HCT116 (cell line): ENCODE data around the gene OPTN. TPM values are rescaled to one million over a fixed set of nuclear protein-coding genes. Genes with fewer than 3 reads are reported as not detected.

ENCODE experiments used
- ATAC-seq: fragments of 200-7000 bp; cut with Tn5 transposase; 2 replicates; pipeline ENCODE4 v1.9.1; 2020; ENCODE audit warnings: mild to moderate bottlenecking, moderate library complexity
- BruUV-seq: library from RNA; stranded (reverse); fragments of 400-500 nt; replicated peaks from 2 replicates; lab custom pipeline; 2021; lab: Mats Ljungman, UMichigan
- CTCF ChIA-PET: fragments of 300-600 bp; sonication (Branson Sonifier 250); formaldehyde crosslinking; loops from one replicate; lab custom pipeline; 2021; ENCODE audit warnings: antibody characterized with exemption; lab: Charles Lee
- POLR2A ChIA-PET: fragments of 300-600, 350-600 bp; sonication (Branson Sonifier 250); formaldehyde crosslinking; loops from one replicate; lab custom pipeline; 2021; ENCODE audit warnings: antibody characterized with exemption; lab: Charles Lee
- RAD21 ChIA-PET, 2 experiments: fragments of 300-600 bp; sonication (Branson Sonifier 250); formaldehyde crosslinking; loops; one replicate each; lab custom pipeline; 2023; ENCODE audit warnings: low total read pairs in 2 of 2; ENCODE audit not compliant: uncharacterized antibody in 2 of 2, unreplicated experiment in 2 of 2, low non-redundant PET in 1 of 2; lab: Charles Lee
- DNase-seq: peaks from one replicate; pipeline ENCODE4 v3.0.0-alpha.2; 2010; ENCODE audit warnings: low read depth, low spot score
- H2AFZ ChIP-seq: fragments of 200-600 bp; shearing (Covaris generic), sonication (generic); 2 replicates; pipeline ENCODE4 v1.6.1; 2017; ENCODE audit warnings: low read depth, mixed run types, mixed read lengths, antibody characterized with exemption, low read length; ENCODE audit not compliant: poor library complexity, severe bottlenecking
- H3K27ac ChIP-seq: 2 replicates; pipeline ENCODE4 v1.5.1; 2012; ENCODE audit warnings: low read depth, low read length
- H3K27me3 ChIP-seq: fragments of 200-600 bp; sonication (generic); 2 replicates; pipeline ENCODE4 v1.6.1; 2016; ENCODE audit warnings: mixed run types, low read length, mixed read lengths; ENCODE audit not compliant: insufficient read depth
- H3K36me3 ChIP-seq, 2 experiments: fragments of 200-500 bp in 1 of 2; fragments of 200-600 bp in 1 of 2; sonication (Bioruptor generic) in 1 of 2; sonication (generic) in 1 of 2; 2 replicates each; pipeline versions ENCODE4 v1.5.1 to v1.6.1; 2014 to 2016; ENCODE audit warnings: low read length in 2 of 2, inconsistent platforms in 1 of 2, mixed read lengths in 1 of 2, mixed run types in 1 of 2; ENCODE audit not compliant: insufficient read depth in 2 of 2, control insufficient read depth in 1 of 2
- H3K4me1 ChIP-seq, 2 experiments: fragments of 200-600 bp in 1 of 2; sonication (generic) in 1 of 2; 2 replicates each; pipeline versions ENCODE4 v1.5.1 to v1.6.1; 2012 to 2017; ENCODE audit warnings: low read length in 2 of 2, inconsistent platforms in 1 of 2, mild to moderate bottlenecking in 1 of 2, mixed read lengths in 1 of 2, mixed run types in 1 of 2, moderate library complexity in 1 of 2; ENCODE audit not compliant: insufficient read depth in 2 of 2, control insufficient read depth in 1 of 2
- H3K4me2 ChIP-seq: fragments of 200-600 bp; sonication (generic); 2 replicates; pipeline ENCODE4 v1.6.1; 2017; ENCODE audit warnings: mixed run types, low read length, mixed read lengths
- H3K4me3 ChIP-seq, 2 experiments: fragments of 200-600 bp in 1 of 2; sonication (generic) in 1 of 2; replicated peaks in 1 of 2; 2 replicates each; pipeline ENCODE4 v1.5.1; 2011 to 2016; ENCODE audit warnings: low read length in 2 of 2, control low read depth in 1 of 2, low read depth in 1 of 2, mild to moderate bottlenecking in 1 of 2, mixed read lengths in 1 of 2, mixed run types in 1 of 2
- H3K79me2 ChIP-seq: fragments of 200-600 bp; sonication (generic); 2 replicates; pipeline ENCODE4 v1.6.1; 2017; ENCODE audit warnings: mild to moderate bottlenecking, mixed run types, low read length, moderate library complexity, mixed read lengths; ENCODE audit not compliant: insufficient read depth
- H3K9ac ChIP-seq: fragments of 200-600 bp; sonication (generic); 2 replicates; pipeline ENCODE4 v1.6.1; 2016; ENCODE audit warnings: low read length, mixed read lengths
- H3K9me2 ChIP-seq: fragments of 200-600 bp; sonication (generic), shearing (Covaris generic); 2 replicates; pipeline ENCODE4 v1.6.1; 2017; ENCODE audit warnings: mixed run types, mild to moderate bottlenecking, moderate library complexity; ENCODE audit not compliant: insufficient read depth
- H3K9me3 ChIP-seq, 2 experiments: fragments of 200-500 bp in 1 of 2; fragments of 200-600 bp in 1 of 2; sonication (Bioruptor generic) in 1 of 2; sonication (generic) in 1 of 2; 2 replicates each; pipeline ENCODE4 v1.6.1; 2014 to 2017; ENCODE audit warnings: low read length in 2 of 2, mixed read lengths in 2 of 2, inconsistent platforms in 1 of 2, low read depth in 1 of 2, mild to moderate bottlenecking in 1 of 2, mixed run types in 1 of 2, moderate library complexity in 1 of 2; ENCODE audit not compliant: control insufficient read depth in 1 of 2, insufficient read depth in 1 of 2
- H4K20me1 ChIP-seq: fragments of 200-600 bp; sonication (generic), shearing (Covaris generic); 2 replicates; pipeline ENCODE4 v1.6.1; 2017; ENCODE audit warnings: mixed run types, mild to moderate bottlenecking, moderate library complexity; ENCODE audit not compliant: insufficient read depth
- CBX3 ChIP-seq: IDR thresholded peaks from 2 replicates; pipeline ENCODE4 v1.6.1; 2012; ENCODE audit warnings: low read depth
- CTCF ChIP-seq, 3 experiments: fragments of 200-600 bp in 1 of 3; sonication (generic) in 1 of 3; IDR thresholded peaks in 2 of 3; conservative IDR thresholded peaks in 1 of 3; 2 replicates each; pipeline ENCODE4 v1.5.1; 2012 to 2017; ENCODE audit warnings: low read depth in 2 of 3, low read length in 2 of 3, antibody characterized with exemption in 1 of 3, borderline replicate concordance in 1 of 3, control low read depth in 1 of 3, mild to moderate bottlenecking in 1 of 3, mixed read lengths in 1 of 3, mixed run types in 1 of 3, moderate library complexity in 1 of 3; ENCODE audit not compliant: insufficient read depth in 1 of 3
- EGR1 ChIP-seq: IDR thresholded peaks from 2 replicates; pipeline ENCODE4 v1.6.1; 2012; ENCODE audit warnings: low read depth
- EZH2phosphoT487 ChIP-seq: fragments of 200-600 bp; IDR thresholded peaks from 2 replicates; pipeline ENCODE4 v1.6.1; 2018; ENCODE audit warnings: antibody characterized with exemption, borderline replicate concordance
- FOSL1 ChIP-seq: IDR thresholded peaks from 2 replicates; pipeline ENCODE4 v1.6.1; 2012; ENCODE audit warnings: low read depth
- MAX ChIP-seq: IDR thresholded peaks from 2 replicates; pipeline ENCODE4 v1.6.1; 2012
- POLR2A ChIP-seq: IDR thresholded peaks from 2 replicates; pipeline ENCODE4 v1.7.0; 2011; ENCODE audit warnings: borderline replicate concordance; ENCODE audit not compliant: insufficient read depth, insufficient read length; ENCODE audit errors: extremely low read depth
- POLR2AphosphoS5 ChIP-seq: IDR thresholded peaks from 2 replicates; pipeline ENCODE4 v1.6.1; 2011; ENCODE audit warnings: mild to moderate bottlenecking, low read depth, low read length, moderate library complexity
- RAD21 ChIP-seq: IDR thresholded peaks from 2 replicates; pipeline ENCODE4 v1.6.1; 2012; ENCODE audit warnings: low read depth, mild to moderate bottlenecking
- REST ChIP-seq: IDR thresholded peaks from 2 replicates; pipeline ENCODE4 v1.6.1; 2012; ENCODE audit warnings: low read depth
- SIN3A ChIP-seq: IDR thresholded peaks from 2 replicates; pipeline ENCODE4 v1.6.1; 2012; ENCODE audit warnings: low read depth
- SP1 ChIP-seq: IDR thresholded peaks from 2 replicates; pipeline ENCODE4 v1.6.1; 2012; ENCODE audit warnings: low read depth
- SRF ChIP-seq: IDR thresholded peaks from 2 replicates; pipeline ENCODE4 v1.6.1; 2012; ENCODE audit warnings: low read depth
- TCF7L2 ChIP-seq: IDR thresholded peaks from 2 replicates; pipeline ENCODE4 v1.7.0; 2011; ENCODE audit warnings: borderline replicate concordance, inconsistent platforms; ENCODE audit not compliant: insufficient read depth, insufficient read length; ENCODE audit errors: extremely low read depth
- YY1 ChIP-seq: IDR thresholded peaks from 2 replicates; pipeline ENCODE4 v1.6.1; 2011; ENCODE audit warnings: low read length, low read depth, moderate library complexity, mild to moderate bottlenecking; ENCODE audit not compliant: insufficient replicate concordance; ENCODE audit errors: extremely low read depth
- ZNF274 ChIP-seq: fragments of 200-500 bp; sonication (Bioruptor generic); IDR thresholded peaks from 2 replicates; pipeline ENCODE4 v1.6.1; 2014; ENCODE audit warnings: mild to moderate bottlenecking, low read depth, low read length, inconsistent platforms
- intact Hi-C: fragments of 100-400 bp; cut with micrococcal nuclease; formaldehyde crosslinking; loops from 2 replicates; pipeline ENCODE4 v1.10.0; 2022
- total RNA-seq: library from RNA; stranded (reverse); gene quantifications from one replicate; pipeline ENCODE4 v1.2.1, GENCODE V29; 2021; ENCODE audit not compliant: unreplicated experiment

The OPTN gene
- total RNA-seq, 1 experiment from 2014 or later, result 17.0 TPM

- no TSS peak for BruUV-seq
Measured at GRCh38 chr10:13160934-13161856, 61.2 kb downstream of the OPTN start, which contains the start of gene MCM10. MCM10 (plus strand) TSS chr10:13161558; CDS start chr10:13164203, 2,645 bp downstream.

More at GRCh38 chr10:13160934-13161856, 61.2 kb downstream of the OPTN start, which contains the start of gene MCM10:
- CTCF ChIA-PET, result interaction anchor here (0.6 to 2.3 kb wide), 4 partner anchors 10 to 837 kb away, joined by 3 to 14 read pairs (median 6); partner anchors contain the start of gene OPTN
- Histone ChIP-seq H3K4me1 (peaks cover 0 to 15% of the 10 kb centered on the region in 2 experiments; a peak in 3 of 4 replicates), H3K27ac (peak within 1 kb of the TSS; percentile 30), H3K9me3 (no peaks in the 10 kb centered on the region), H3K4me3 (peak within 1 kb of the TSS; percentile 92 to 94), H3K27me3 (no peaks in the 10 kb centered on the region), H3K9me2 (no peaks in the 10 kb centered on the region), H4K20me1 (no peaks in the 10 kb centered on the region), H2AFZ (peak within 1 kb of the TSS; percentile 79), H3K36me3 (peaks cover 3 to 16% of the 10 kb centered on the region in 2 experiments; a peak in 3 of 4 replicates), H3K79me2 (peaks cover 48% of the 10 kb centered on the region), H3K9ac (peak within 1 kb of the TSS; percentile 87), H3K4me2 (peak within 1 kb of the TSS; percentile 94)
- ATAC-seq (peak; percentile 99), DNase-seq (peak; percentile 99)
- POLR2A ChIA-PET, result no interaction called here
- TF ChIP-seq POLR2AphosphoS5 (peak; percentile 70), EGR1 (peak; percentile 26; the same call in 1 of the 2 replicates), FOSL1 (no peak), RAD21 (peak; percentile 77), YY1 (peak; percentile 99), ZNF274 (no peak), REST (no peak), SIN3A (peak; percentile 98), EZH2phosphoT487 (no peak), POLR2A (peak; percentile 24), CTCF (IDR thresholded peaks at IDR 0.05 in 2 of 3, conservative IDR thresholded peaks at IDR 0.05 in 1 of 3; ENCODE audit: borderline replicate concordance in 1 of 3, insufficient read depth in 1 of 3, low read depth in 2 of 3, low read length in 2 of 3) (peak; percentile 68 to 82 (median 75)), SP1 (peak; percentile 93), SRF (peak; percentile 77; the same call in 1 of the 2 replicates), MAX (peak; percentile 52; the same call in 1 of the 2 replicates), TCF7L2 (peak; percentile 49), CBX3 (0 out of 2 replicates have a peak, but pooled peaks have one; percentile 28)
- RAD21 ChIA-PET, result no interaction called here
- intact Hi-C loops, result loop anchor here (1.0 to 5.0 kb wide), 3 partner anchors 62 to 186 kb away; partner anchors contain the start of gene SEPHS1
